ENCODE data around the gene FRS3.

DNA sequence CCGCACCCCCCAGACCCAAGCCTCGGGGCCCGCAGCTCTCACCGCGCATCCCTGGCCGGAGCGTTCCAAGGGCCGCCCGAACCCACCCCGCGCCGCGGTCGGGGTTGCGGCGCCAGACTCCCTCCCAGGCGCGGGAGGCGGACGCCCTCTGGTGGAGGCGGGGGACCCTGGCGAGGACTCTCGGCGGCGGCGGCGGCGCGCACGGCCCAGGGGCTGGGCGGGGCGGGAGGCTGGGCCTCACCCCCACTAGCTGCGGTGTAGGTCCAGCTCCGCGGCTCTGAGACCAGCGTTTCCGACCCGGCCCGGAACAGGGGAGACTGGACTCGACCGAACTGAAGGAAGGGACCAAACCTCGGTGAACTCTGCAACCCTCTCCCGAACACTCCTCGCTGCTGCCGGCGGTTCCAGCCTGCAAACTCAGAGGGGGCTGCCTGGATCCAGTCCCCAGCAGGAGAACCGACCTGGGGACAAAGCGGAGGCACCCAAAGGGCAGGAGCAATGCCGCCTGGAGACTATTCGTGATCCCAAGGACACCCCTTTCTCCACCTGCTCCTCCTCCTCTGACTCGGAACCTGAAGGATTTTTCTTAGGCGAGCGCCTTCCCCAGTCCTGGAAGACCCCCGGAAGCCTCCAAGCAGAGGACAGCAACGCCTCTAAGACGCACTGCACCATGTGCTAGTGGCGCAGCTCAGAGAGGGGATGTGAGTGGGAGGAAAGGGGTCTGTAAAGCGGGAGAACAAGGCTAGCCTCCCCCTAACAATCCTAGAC, 6.9 kb upstream of the FRS3 start:
- TF ChIP-seq, protein P1, sequence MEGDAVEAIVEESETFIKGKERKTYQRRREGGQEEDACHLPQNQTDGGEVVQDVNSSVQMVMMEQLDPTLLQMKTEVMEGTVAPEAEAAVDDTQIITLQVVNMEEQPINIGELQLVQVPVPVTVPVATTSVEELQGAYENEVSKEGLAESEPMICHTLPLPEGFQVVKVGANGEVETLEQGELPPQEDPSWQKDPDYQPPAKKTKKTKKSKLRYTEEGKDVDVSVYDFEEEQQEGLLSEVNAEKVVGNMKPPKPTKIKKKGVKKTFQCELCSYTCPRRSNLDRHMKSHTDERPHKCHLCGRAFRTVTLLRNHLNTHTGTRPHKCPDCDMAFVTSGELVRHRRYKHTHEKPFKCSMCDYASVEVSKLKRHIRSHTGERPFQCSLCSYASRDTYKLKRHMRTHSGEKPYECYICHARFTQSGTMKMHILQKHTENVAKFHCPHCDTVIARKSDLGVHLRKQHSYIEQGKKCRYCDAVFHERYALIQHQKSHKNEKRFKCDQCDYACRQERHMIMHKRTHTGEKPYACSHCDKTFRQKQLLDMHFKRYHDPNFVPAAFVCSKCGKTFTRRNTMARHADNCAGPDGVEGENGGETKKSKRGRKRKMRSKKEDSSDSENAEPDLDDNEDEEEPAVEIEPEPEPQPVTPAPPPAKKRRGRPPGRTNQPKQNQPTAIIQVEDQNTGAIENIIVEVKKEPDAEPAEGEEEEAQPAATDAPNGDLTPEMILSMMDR (conservative IDR thresholded peaks at IDR 0.05; ENCODE audit: low read depth, low read length): peak; percentile 62
- no peak for TF ChIP-seq EZH2 (IDR thresholded peaks at IDR 0.05; ENCODE audit: low read length, unreplicated experiment)

All from PC-3 (cell line).